ENCODE results near the gene CREBL2.
"Not testable (repeated sequence)": the region's sequence is repeated elsewhere in the genome, so short reads cannot be mapped to it uniquely, and the experiment has no call there.

The CREBL2 gene

DNA sequence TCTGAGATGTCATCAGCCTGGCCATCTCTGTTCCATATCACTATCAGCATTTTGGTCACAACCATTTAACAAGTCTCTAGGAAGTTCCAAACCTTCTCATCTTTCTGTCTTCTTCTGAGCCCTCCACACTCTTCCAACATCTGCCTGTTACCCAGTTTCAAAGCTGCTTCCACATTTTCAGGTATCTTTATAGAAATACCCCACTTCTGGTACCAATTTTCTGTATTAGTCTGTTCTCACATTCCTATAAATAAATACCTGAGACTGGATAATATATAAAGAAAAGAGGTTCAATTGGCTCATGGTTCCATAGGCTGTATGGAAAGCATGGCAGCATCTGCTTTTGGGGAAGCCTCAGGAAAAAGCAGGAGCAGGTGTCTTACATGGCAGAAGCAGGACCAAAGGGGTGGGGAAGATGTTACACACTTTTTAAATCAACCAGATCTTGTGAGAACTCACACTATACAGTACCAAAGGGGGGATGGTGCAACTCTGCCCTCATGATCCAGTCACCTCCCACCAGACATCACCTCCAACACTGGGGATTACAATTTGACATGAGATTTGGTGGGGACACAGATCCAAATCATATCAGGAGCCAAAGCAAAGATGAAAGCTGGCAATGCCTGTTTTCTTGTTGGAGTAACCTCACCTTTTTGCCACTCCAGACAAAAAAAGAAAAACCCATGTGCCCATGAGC, 37.4 kb downstream of the CREBL2 start:
- no peaks in the 10 kb centered on the region for H3K4me1 ChIP-seq
- no peak overlapping the region for H3K4me2 ChIP-seq (ENCODE audit: low read length)
- no peak overlapping the region for H2AFZ ChIP-seq
- H3K9ac ChIP-seq = no peak overlapping the region
- H3K9me3 ChIP-seq (ENCODE audit: control insufficient read depth, low read length) = no peaks in the 10 kb centered on the region
- no peak overlapping the region for H3K27ac ChIP-seq
- TF ChIP-seq, protein P1, sequence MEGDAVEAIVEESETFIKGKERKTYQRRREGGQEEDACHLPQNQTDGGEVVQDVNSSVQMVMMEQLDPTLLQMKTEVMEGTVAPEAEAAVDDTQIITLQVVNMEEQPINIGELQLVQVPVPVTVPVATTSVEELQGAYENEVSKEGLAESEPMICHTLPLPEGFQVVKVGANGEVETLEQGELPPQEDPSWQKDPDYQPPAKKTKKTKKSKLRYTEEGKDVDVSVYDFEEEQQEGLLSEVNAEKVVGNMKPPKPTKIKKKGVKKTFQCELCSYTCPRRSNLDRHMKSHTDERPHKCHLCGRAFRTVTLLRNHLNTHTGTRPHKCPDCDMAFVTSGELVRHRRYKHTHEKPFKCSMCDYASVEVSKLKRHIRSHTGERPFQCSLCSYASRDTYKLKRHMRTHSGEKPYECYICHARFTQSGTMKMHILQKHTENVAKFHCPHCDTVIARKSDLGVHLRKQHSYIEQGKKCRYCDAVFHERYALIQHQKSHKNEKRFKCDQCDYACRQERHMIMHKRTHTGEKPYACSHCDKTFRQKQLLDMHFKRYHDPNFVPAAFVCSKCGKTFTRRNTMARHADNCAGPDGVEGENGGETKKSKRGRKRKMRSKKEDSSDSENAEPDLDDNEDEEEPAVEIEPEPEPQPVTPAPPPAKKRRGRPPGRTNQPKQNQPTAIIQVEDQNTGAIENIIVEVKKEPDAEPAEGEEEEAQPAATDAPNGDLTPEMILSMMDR (IDR thresholded peaks at IDR 0.05) = no peak
- H3K36me3 ChIP-seq (ENCODE audit: control insufficient read depth, insufficient read depth, low read length) = no peaks in the 10 kb centered on the region
- no peaks in the 10 kb centered on the region for H3K27me3 ChIP-seq (ENCODE audit: control insufficient read depth, insufficient read depth, low read length)
- H3K79me2 ChIP-seq = peaks cover 7% of the 10 kb centered on the region
- no peak overlapping the region for H3K4me3 ChIP-seq (ENCODE audit: low read depth, low read length)

DNA sequence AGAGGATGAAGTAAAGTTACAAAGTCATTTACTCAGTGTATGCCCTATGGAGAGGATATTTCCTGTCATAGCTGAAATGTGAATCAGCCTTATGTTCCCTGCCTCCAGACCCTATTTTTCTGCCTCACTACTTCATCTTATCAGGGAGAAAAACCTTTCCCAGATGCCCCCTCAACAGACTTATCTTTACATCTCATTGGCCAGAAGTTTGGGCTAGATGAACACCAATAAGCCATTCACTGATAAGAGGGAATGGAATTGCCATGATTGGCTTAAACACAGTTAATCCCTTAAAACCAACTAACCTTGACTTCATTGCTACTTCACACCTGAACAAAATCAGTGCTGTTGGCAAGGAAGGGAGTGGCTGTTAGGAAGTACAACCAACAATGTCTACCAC, 40.1 kb downstream of the CREBL2 start:
- H3K9me3 ChIP-seq (ENCODE audit: control insufficient read depth, low read length) = no peaks in the 10 kb centered on the region
- H3K4me1 ChIP-seq = peaks cover 10% of the 10 kb centered on the region
- H3K4me3 ChIP-seq (ENCODE audit: low read depth, low read length) = no peak overlapping the region
- peaks cover 17% of the 10 kb centered on the region for H3K79me2 ChIP-seq
- H2AFZ ChIP-seq = no peak overlapping the region
- no peaks in the 10 kb centered on the region for H3K27me3 ChIP-seq (ENCODE audit: control insufficient read depth, insufficient read depth, low read length)
- H3K4me2 ChIP-seq (ENCODE audit: low read length) = no peak overlapping the region
- H3K9ac ChIP-seq = no peak overlapping the region
- H3K36me3 ChIP-seq (ENCODE audit: control insufficient read depth, insufficient read depth, low read length) = no peaks in the 10 kb centered on the region
- TF ChIP-seq, protein P1 (IDR thresholded peaks at IDR 0.05) = no peak
- no peak overlapping the region for H3K27ac ChIP-seq

DNA sequence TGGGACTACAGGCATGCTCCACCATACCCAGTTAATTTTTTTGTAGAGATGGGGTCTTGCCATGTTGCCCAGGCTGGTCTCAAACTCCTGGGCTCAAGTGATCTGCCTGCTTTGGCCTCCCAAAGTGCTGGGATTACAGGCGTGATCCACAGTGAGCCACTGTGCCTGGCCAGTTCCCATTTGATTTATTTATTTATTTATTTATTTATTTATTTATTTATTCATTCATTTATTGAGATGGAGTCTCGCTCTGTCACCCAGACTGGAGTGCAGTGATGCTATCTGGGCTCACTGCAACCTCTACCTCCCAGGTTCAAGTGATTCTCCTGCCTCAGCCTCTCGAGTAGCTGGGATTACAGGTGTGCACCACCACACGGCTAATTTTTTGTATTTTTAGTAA, 41.0 kb downstream of the CREBL2 start:
- not testable (repeated sequence) for H2AFZ ChIP-seq; H3K36me3 ChIP-seq (ENCODE audit: control insufficient read depth, insufficient read depth, low read length); H3K27ac ChIP-seq; H3K27me3 ChIP-seq (ENCODE audit: control insufficient read depth, insufficient read depth, low read length); H3K9me3 ChIP-seq (ENCODE audit: control insufficient read depth, low read length); H3K4me3 ChIP-seq (ENCODE audit: low read depth, low read length); H3K9ac ChIP-seq; H3K4me1 ChIP-seq; H3K4me2 ChIP-seq (ENCODE audit: low read length)
- peaks cover 17% of the 10 kb centered on the region for H3K79me2 ChIP-seq

DNA sequence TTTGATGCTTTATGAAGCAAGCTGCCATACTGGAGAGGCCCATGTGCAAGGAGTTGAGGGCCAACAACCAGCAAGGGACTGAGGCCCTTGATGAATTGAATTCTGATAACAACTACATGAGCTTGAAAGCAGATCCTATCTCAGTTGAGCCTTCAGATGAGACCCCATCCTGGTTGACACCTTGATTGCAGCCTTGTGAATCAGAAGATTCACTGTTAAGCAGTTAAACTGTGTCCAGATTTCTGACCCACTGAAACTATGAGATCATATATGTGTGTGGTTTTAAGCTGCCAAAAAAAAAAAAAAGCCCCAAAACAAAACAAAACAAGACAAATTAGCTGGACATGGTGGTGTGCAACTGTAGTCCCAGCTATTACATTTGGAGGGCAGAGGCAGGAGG, 42.2 kb downstream of the CREBL2 start:
- H3K27me3 ChIP-seq (ENCODE audit: control insufficient read depth, insufficient read depth, low read length) = no peaks in the 10 kb centered on the region
- no peak overlapping the region for H3K9ac ChIP-seq
- H3K9me3 ChIP-seq (ENCODE audit: control insufficient read depth, low read length) = no peaks in the 10 kb centered on the region
- no peak overlapping the region for H2AFZ ChIP-seq
- peaks cover 10% of the 10 kb centered on the region for H3K4me1 ChIP-seq
- H3K4me2 ChIP-seq (ENCODE audit: low read length) = no peak overlapping the region
- TF ChIP-seq, protein P1 (IDR thresholded peaks at IDR 0.05) = no peak
- H3K36me3 ChIP-seq (ENCODE audit: control insufficient read depth, insufficient read depth, low read length) = no peaks in the 10 kb centered on the region
- H3K27ac ChIP-seq = no peak overlapping the region
- peaks cover 17% of the 10 kb centered on the region for H3K79me2 ChIP-seq
- H3K4me3 ChIP-seq (ENCODE audit: low read depth, low read length) = no peak overlapping the region

DNA sequence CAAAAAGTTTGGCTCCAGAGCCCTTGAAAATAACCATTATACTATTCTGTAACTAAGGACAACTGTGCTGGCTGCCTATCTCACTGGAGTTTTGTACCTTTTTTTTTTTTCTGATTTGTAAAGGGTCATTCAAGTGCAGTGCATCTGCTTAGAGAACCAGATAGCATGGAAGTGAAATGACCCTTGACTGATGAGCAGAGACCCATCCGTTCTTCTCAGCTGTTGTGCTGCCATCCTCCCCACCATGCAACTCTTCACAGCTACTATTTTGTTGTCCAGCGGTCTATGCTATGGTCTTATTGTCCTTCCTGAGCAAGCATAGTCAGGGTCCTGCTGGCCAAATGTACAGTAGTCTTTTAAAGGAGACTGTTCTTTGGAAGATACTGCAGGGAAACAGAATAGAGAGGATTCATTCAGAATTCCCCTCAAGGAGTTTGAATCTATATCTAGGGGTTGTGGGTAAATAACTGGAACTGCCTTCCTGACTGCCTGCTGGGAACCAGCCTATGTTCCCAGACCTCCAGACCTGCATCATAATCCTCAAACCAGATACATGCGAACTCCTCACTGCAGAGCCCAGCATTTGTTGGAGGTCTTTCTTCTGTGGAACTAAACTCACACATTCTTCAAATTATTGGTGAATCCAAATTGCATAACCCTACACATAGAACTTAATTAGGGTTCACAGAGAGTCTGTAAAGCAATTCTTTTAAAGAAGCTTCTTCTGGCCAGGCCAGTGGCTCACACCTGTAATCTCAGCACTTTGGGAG, 43.2 kb downstream of the CREBL2 start:
- Histone ChIP-seq H3K79me2 (peaks cover 17% of the 10 kb centered on the region), H3K9ac (no peak overlapping the region), H3K4me2 (ENCODE audit: low read length) (no peak overlapping the region), H3K36me3 (ENCODE audit: control insufficient read depth, insufficient read depth, low read length) (no peaks in the 10 kb centered on the region), H2AFZ (peak overlapping the region; percentile 11), H3K4me3 (ENCODE audit: low read depth, low read length) (no peak overlapping the region), H3K27ac (no peak overlapping the region), H3K9me3 (ENCODE audit: control insufficient read depth, low read length) (no peaks in the 10 kb centered on the region), H3K4me1 (peaks cover 10% of the 10 kb centered on the region), H3K27me3 (ENCODE audit: control insufficient read depth, insufficient read depth, low read length) (no peaks in the 10 kb centered on the region)
- TF ChIP-seq, protein P1 (IDR thresholded peaks at IDR 0.05) = no peak
